ENCODE results near the gene COG4. TPM values are rescaled to one million over a fixed set of nuclear protein-coding genes. Genes with fewer than 3 reads are reported as not detected.
A peak's percentile ranks its signal among the peaks of the same experiment; 100 is the strongest.
"Not testable (repeated sequence)": the region's sequence is repeated elsewhere in the genome, so short reads cannot be mapped to it uniquely, and the experiment has no call there.

The COG4 gene
- polyA plus RNA-seq, 1 donor from 2014 or later: 36.9 TPM

DNA sequence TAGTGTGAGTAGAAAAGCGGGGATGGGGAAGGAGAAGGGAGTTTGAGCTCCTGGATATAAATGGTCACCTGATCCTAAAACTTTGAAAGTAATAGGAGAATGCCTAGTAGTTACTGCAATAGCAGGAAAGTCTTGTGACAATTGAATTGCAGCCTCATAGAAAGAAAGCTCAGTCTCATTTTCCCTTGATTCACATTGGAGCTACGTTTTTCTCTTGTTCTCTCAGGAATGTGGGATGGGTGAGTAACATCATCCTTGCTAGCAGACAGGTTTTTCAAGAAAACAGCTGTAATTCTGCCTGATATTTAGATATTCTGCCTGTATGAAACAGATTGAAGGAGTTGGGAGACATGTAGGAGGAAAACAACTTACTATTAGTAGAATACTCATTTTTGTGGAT, 25.6 kb upstream of the COG4 start:
- Mint-ChIP-seq H3K9me3 (no peaks in the 10 kb centered on the region), H3K36me3 (peaks cover 4% of the 10 kb centered on the region), H3K27me3 (no peaks in the 10 kb centered on the region), H3K4me3 (no peak overlapping the region), H3K27ac (no peak overlapping the region), H3K4me1 (peaks cover 0 to 1% (median 0%) of the 10 kb centered on the region in 3 donors)

- Mint-ChIP-seq H3K27me3 (no peaks in the 10 kb centered on the region), H3K36me3 (peaks cover 5% of the 10 kb centered on the region), H3K4me3 (no peak overlapping the region), H3K27ac (peak overlapping the region in 1 of 3 donors; percentile 39), H3K9me3 (no peaks in the 10 kb centered on the region), H3K4me1 (peaks cover 1 to 6% (median 3%) of the 10 kb centered on the region in 3 donors)
Observed at GRCh38 chr16:70544548-70544947, 21.2 kb upstream of the COG4 start.

GRCh38 chr16:70540994-70541393, 17.6 kb upstream of the COG4 start:
- H3K4me3 Mint-ChIP-seq: no peak overlapping the region
- peaks cover 3% of the 10 kb centered on the region for H3K36me3 Mint-ChIP-seq

GRCh38 chr16:70534971-70535370, 11.6 kb upstream of the COG4 start:
- Mint-ChIP-seq H3K4me1 (peaks cover 6 to 11% (median 7%) of the 10 kb centered on the region in 3 donors), H3K4me3 (no peak overlapping the region), H3K27ac (no peak overlapping the region), H3K9me3 (no peaks in the 10 kb centered on the region), H3K27me3 (no peaks in the 10 kb centered on the region), H3K36me3 (peaks cover 5% of the 10 kb centered on the region)

More at GRCh38 chr16:70540994-70541393, 17.6 kb upstream of the COG4 start:
- Mint-ChIP-seq H3K4me1 (peaks cover 1 to 9% (median 7%) of the 10 kb centered on the region in 3 donors), H3K9me3 (no peaks in the 10 kb centered on the region), H3K27me3 (no peaks in the 10 kb centered on the region), H3K27ac (peak overlapping the region in 1 of 3 donors; percentile 13)

DNA sequence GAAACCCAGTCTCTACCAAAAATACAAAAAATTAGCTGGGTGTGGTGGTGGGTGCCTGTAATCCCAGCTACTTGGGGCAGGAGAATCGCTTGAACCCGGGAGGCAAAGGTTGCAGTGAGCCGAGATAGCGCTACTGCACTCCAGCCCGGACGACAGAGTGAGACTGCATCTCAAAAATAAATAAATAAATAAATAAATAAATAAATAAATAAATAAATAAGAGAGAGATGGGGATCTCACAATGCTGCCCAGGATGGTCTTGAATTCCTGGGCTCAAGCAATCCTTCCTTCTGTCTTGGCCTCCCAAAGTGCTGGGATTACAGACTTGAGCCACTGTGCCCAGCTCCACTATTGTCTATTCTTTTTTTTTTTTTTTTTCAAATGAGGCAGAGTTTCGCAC, 6.6 kb upstream of the COG4 start:
- H3K4me3 Mint-ChIP-seq, H3K27ac Mint-ChIP-seq, H3K36me3 Mint-ChIP-seq, H3K27me3 Mint-ChIP-seq, H3K9me3 Mint-ChIP-seq: not testable (repeated sequence)
- peaks cover 30 to 34% (median 33%) of the 10 kb centered on the region in 3 donors for H3K4me1 Mint-ChIP-seq

DNA sequence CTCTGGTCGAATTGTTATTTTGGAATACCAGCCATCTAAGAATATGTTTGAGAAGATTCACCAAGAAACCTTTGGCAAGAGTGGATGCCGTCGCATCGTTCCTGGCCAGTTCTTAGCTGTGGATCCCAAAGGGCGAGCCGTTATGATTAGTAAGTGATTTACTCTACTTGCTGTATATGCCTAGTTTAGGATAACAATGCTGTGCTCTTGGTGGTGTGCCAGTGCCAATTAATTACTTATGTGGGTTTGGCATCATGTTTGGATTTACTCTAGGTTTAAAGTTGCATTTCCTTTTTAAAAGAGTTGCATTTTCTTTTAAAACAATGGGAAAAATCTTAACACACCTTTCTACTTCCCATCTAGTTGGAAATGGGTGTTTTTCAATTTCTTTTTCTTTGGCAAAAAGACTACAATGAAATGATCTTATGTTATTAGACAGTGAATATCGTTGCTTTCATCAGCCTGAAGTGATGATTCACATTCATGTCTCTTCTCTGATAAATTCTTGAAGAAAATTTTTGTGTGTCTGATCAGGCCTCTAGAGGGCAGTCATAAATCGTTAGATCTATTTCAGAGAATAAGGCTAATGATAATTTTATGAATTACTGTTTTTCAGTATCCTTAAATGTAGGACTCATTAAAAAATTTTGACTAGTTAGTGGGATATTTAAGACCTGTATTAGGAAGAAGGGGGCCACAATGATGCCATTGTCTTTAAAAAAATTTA, 5.9 kb upstream of the COG4 start:
- Mint-ChIP-seq H3K27me3 (no peaks in the 10 kb centered on the region), H3K4me1 (peaks cover 32 to 40% (median 33%) of the 10 kb centered on the region in 3 donors), H3K27ac (peak overlapping the region; percentile 57 to 86 (median 75)), H3K9me3 (no peaks in the 10 kb centered on the region), H3K36me3 (peaks cover 5% of the 10 kb centered on the region), H3K4me3 (peak overlapping the region in 2 of 4 donors; percentile 5 to 58)

DNA sequence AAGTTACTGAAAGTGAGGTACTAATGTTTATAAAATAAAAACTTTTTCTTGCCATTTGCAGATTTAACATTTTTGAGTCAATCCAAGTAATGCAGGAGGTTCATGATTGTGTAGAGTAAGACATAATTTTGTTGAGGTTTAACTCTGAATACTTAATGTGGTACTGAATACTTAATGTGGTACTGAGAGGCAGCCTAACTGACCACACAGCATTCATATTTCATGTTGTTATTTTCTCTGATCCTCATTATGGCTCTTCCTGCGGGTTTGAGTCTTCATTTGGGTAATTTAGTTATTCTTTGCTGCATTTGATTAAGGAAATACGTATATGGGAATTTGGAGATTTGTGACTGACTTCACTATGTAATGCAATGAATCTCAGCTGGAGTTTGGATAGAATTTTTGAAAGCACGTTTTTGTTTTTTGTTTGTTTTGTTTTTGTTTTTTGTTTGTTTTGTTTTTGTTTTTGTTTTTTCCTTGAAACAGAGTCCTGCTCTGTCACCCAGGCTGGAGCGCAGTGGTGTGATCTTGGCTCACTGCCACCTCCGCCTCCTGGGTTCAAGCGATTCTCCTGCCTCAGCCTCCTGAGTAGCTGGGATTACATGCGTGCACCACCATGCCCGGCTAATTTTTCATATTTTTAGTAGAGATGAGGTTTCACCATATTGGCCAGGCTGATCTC, 4.1 kb upstream of the COG4 start:
- Mint-ChIP-seq H3K4me1 (peaks cover 33 to 54% (median 39%) of the 10 kb centered on the region in 3 donors), H3K9me3 (peaks cover 0 to 2% (median 0%) of the 10 kb centered on the region in 3 donors), H3K27ac (peak overlapping the region in 2 of 3 donors; percentile 21 to 97), H3K36me3 (peaks cover 3% of the 10 kb centered on the region), H3K4me3 (peak overlapping the region in 2 of 4 donors; percentile 93 to 95), H3K27me3 (no peaks in the 10 kb centered on the region)

DNA sequence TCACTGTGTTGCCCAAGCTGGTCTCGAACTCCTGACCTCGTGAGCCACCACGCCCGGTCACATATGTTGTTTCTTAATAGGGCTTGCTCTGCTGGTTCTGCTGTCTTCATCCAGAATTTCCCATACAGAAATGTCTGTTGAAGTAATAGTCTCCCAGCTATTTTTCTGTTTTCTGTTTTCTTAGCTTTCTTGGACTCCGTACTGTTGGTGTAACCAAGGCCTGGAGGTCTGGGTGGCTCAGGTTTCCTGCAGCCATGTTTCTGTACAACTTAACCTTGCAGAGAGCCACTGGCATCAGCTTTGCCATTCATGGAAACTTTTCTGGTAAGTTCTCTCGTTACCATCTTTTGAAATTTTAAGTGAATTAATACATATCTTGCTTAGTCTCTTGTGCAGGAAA, 3.0 kb upstream of the COG4 start:
- H3K4me1 Mint-ChIP-seq: peaks cover 38 to 57% (median 41%) of the 10 kb centered on the region in 3 donors
- H3K9me3 Mint-ChIP-seq: peaks cover 0 to 2% (median 0%) of the 10 kb centered on the region in 3 donors
- no peaks in the 10 kb centered on the region for H3K27me3 Mint-ChIP-seq
- H3K36me3 Mint-ChIP-seq: peaks cover 3% of the 10 kb centered on the region
- H3K4me3 Mint-ChIP-seq: peak overlapping the region; percentile 16 to 95 (median 78)
- peak overlapping the region in 2 of 3 donors; percentile 21 to 97 for H3K27ac Mint-ChIP-seq

DNA sequence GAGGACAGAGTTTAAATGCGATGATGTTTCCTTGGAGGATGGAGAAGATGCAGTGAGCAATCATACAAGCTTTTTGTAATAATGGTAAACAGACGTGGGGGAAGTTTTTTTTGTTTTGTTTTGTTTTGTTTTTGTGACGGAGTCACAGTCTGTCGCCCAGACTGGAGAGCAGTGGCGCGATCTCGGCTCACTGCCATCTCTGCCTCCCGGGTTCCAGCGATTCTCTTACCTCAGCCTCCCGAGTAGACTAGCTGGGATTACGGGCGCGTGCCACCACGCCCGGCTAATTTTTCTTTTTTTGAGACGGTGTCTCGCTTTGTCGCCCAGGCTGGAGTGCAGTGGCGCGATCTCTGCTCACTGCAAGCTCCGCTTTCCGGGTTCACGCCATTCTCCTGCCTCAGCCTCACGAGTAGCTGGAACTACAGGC, 1.1 kb upstream of the COG4 start:
- H3K4me3 Mint-ChIP-seq: peak overlapping the region; percentile 95 to 100 (median 98)
- not testable (repeated sequence) for H3K9me3 Mint-ChIP-seq, H3K27me3 Mint-ChIP-seq, H3K36me3 Mint-ChIP-seq
- H3K4me1 Mint-ChIP-seq: peaks cover 37 to 50% (median 39%) of the 10 kb centered on the region in 3 donors
- H3K27ac Mint-ChIP-seq: peak overlapping the region; percentile 97 to 100 (median 99)

DNA sequence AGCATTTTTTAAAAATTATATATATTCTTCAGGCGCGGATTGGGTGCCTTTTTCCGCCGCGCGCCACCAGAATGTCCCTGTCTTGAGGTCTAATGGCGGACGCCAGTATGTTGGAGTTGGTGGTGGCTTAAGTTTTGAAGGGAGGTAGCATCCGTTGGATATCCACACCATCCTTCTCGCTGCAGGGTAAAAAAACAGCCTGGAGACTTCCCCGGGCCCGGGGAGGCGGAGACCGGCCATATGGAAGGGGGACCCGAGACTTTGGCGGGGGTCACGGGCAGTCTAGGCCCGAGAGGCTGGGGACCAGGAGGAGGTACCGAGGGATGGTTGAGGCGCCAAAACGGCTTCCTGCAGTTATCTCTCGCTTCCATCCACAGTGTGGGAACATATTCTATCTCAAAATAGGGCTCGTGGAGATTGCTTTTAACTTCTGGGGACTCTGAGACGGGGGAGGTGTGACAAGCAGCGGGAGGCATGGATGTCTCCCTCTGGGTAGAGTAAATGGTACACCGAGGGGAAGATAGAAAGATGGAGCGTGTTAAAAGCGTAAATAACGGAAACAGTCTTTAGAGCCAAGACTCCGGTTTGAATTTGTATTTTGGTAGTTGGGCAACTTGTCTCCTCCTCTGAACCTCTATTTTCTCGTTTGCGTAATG, 517 bp upstream of the COG4 start, which contains the start of gene SF3B3:
SF3B3 (plus strand) TSS at position 74 of the 656 bp plus-strand sequence. CDS start 2,841 bp downstream, outside the sequence.
- peaks cover 32 to 46% (median 36%) of the 10 kb centered on the region in 3 donors for H3K4me1 Mint-ChIP-seq
- peak within 1 kb of the TSS; percentile 97 to 100 (median 99) for H3K27ac Mint-ChIP-seq
- no peaks in the 10 kb centered on the region for H3K36me3 Mint-ChIP-seq
- peak within 1 kb of the TSS; percentile 95 to 100 (median 98) for H3K4me3 Mint-ChIP-seq
- no peaks in the 10 kb centered on the region for H3K27me3 Mint-ChIP-seq
- H3K9me3 Mint-ChIP-seq: peaks cover 0 to 2% (median 0%) of the 10 kb centered on the region in 3 donors

- peaks cover 0 to 2% (median 0%) of the 10 kb centered on the region in 3 donors for H3K9me3 Mint-ChIP-seq
- peaks cover 29 to 44% (median 33%) of the 10 kb centered on the region in 3 donors for H3K4me1 Mint-ChIP-seq
- peak overlapping the region; percentile 95 to 100 (median 98) for H3K4me3 Mint-ChIP-seq
- H3K27me3 Mint-ChIP-seq: no peaks in the 10 kb centered on the region
- no peaks in the 10 kb centered on the region for H3K36me3 Mint-ChIP-seq
- H3K27ac Mint-ChIP-seq: peak overlapping the region; percentile 97 to 100 (median 99)
Observed at GRCh38 chr16:70522216-70523075, 908 bp downstream of the COG4 start.

- Mint-ChIP-seq H3K36me3 (peaks cover 1% of the 10 kb centered on the region), H3K27ac (peak overlapping the region in 2 of 3 donors; percentile 65 to 77), H3K9me3 (peaks cover 0 to 2% (median 0%) of the 10 kb centered on the region in 3 donors), H3K27me3 (no peaks in the 10 kb centered on the region), H3K4me3 (peak overlapping the region in 2 of 4 donors; percentile 51 to 77), H3K4me1 (peaks cover 17 to 33% (median 20%) of the 10 kb centered on the region in 3 donors)
Observed at GRCh38 chr16:70520612-70521297, 2.6 kb downstream of the COG4 start.

GRCh38 chr16:70512456-70512855, 10.9 kb downstream of the COG4 start:
- Mint-ChIP-seq H3K4me1 (peaks cover 6 to 10% (median 6%) of the 10 kb centered on the region in 3 donors), H3K4me3 (no peak overlapping the region), H3K9me3 (no peaks in the 10 kb centered on the region), H3K27ac (no peak overlapping the region), H3K27me3 (no peaks in the 10 kb centered on the region), H3K36me3 (peaks cover 14% of the 10 kb centered on the region)

Measured in IgD-negative memory B cell (primary cell).